ENCODE measurements around the gene QRFP. TPM values are rescaled to one million over a fixed set of nuclear protein-coding genes. Genes with fewer than 3 reads are reported as not detected.

The QRFP gene
- total and polyA plus RNA-seq, 2 of the 8 experiments (the other 6 are each of a cell fraction or from before 2014, with no cell fraction given), result not detected

DNA sequence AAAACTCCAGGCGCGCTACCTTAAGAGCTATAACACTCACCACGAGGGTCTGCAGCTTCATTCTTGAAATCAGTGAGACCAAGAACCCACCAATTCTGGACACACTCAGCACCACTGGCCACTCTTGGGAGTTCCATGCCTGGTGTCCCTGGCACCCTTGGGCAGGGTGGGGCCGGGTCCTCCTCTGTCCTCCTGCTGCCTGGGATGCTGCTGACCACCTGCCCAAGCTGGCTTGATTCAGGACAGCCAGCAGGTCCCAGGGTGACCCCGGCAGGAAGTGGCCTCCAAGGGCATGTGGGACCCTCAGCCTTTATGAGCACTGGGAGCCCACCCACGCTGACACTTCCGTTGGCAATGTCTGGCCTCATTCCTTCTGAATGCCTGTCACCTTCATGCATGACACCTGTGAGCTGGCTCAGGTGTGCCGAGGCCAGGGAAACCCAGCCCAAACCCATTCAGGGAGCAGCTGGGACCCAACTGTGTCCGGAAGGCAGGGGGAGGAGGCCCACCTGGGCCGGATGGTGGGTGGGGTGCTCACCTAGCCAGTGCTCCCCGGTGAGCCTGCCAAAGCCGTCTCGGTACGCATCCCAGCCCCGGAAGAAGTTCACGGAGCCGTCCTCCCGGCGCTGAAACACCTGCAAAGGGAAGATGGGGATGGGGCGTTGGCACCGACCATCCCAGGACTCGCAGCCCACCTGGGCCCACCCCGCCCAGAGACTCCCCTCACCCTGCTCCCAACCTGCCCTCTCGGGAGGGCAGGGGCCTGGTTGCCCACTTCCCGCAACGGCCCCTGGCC is 14.8 kb upstream of the QRFP start (continued):
- TF ChIP-seq, protein P1, sequence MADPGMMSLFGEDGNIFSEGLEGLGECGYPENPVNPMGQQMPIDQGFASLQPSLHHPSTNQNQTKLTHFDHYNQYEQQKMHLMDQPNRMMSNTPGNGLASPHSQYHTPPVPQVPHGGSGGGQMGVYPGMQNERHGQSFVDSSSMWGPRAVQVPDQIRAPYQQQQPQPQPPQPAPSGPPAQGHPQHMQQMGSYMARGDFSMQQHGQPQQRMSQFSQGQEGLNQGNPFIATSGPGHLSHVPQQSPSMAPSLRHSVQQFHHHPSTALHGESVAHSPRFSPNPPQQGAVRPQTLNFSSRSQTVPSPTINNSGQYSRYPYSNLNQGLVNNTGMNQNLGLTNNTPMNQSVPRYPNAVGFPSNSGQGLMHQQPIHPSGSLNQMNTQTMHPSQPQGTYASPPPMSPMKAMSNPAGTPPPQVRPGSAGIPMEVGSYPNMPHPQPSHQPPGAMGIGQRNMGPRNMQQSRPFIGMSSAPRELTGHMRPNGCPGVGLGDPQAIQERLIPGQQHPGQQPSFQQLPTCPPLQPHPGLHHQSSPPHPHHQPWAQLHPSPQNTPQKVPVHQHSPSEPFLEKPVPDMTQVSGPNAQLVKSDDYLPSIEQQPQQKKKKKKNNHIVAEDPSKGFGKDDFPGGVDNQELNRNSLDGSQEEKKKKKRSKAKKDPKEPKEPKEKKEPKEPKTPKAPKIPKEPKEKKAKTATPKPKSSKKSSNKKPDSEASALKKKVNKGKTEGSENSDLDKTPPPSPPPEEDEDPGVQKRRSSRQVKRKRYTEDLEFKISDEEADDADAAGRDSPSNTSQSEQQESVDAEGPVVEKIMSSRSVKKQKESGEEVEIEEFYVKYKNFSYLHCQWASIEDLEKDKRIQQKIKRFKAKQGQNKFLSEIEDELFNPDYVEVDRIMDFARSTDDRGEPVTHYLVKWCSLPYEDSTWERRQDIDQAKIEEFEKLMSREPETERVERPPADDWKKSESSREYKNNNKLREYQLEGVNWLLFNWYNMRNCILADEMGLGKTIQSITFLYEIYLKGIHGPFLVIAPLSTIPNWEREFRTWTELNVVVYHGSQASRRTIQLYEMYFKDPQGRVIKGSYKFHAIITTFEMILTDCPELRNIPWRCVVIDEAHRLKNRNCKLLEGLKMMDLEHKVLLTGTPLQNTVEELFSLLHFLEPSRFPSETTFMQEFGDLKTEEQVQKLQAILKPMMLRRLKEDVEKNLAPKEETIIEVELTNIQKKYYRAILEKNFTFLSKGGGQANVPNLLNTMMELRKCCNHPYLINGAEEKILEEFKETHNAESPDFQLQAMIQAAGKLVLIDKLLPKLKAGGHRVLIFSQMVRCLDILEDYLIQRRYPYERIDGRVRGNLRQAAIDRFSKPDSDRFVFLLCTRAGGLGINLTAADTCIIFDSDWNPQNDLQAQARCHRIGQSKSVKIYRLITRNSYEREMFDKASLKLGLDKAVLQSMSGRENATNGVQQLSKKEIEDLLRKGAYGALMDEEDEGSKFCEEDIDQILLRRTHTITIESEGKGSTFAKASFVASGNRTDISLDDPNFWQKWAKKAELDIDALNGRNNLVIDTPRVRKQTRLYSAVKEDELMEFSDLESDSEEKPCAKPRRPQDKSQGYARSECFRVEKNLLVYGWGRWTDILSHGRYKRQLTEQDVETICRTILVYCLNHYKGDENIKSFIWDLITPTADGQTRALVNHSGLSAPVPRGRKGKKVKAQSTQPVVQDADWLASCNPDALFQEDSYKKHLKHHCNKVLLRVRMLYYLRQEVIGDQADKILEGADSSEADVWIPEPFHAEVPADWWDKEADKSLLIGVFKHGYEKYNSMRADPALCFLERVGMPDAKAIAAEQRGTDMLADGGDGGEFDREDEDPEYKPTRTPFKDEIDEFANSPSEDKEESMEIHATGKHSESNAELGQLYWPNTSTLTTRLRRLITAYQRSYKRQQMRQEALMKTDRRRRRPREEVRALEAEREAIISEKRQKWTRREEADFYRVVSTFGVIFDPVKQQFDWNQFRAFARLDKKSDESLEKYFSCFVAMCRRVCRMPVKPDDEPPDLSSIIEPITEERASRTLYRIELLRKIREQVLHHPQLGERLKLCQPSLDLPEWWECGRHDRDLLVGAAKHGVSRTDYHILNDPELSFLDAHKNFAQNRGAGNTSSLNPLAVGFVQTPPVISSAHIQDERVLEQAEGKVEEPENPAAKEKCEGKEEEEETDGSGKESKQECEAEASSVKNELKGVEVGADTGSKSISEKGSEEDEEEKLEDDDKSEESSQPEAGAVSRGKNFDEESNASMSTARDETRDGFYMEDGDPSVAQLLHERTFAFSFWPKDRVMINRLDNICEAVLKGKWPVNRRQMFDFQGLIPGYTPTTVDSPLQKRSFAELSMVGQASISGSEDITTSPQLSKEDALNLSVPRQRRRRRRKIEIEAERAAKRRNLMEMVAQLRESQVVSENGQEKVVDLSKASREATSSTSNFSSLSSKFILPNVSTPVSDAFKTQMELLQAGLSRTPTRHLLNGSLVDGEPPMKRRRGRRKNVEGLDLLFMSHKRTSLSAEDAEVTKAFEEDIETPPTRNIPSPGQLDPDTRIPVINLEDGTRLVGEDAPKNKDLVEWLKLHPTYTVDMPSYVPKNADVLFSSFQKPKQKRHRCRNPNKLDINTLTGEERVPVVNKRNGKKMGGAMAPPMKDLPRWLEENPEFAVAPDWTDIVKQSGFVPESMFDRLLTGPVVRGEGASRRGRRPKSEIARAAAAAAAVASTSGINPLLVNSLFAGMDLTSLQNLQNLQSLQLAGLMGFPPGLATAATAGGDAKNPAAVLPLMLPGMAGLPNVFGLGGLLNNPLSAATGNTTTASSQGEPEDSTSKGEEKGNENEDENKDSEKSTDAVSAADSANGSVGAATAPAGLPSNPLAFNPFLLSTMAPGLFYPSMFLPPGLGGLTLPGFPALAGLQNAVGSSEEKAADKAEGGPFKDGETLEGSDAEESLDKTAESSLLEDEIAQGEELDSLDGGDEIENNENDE (IDR thresholded peaks at IDR 0.05; ENCODE audit: insufficient replicate concordance, low read length), result no peak

Data from H1 (cell line).